ENCODE results near the gene ZNF221. TPM values are rescaled to one million over a fixed set of nuclear protein-coding genes. Genes with fewer than 3 reads are reported as not detected.

ZNF221 gene
- total and polyA plus RNA-seq, 9 of the 15 experiments (the other 6 are each of a cell fraction or from before 2014, with no cell fraction given): 0.32 to 1.4 (median 0.45) TPM

DNA sequence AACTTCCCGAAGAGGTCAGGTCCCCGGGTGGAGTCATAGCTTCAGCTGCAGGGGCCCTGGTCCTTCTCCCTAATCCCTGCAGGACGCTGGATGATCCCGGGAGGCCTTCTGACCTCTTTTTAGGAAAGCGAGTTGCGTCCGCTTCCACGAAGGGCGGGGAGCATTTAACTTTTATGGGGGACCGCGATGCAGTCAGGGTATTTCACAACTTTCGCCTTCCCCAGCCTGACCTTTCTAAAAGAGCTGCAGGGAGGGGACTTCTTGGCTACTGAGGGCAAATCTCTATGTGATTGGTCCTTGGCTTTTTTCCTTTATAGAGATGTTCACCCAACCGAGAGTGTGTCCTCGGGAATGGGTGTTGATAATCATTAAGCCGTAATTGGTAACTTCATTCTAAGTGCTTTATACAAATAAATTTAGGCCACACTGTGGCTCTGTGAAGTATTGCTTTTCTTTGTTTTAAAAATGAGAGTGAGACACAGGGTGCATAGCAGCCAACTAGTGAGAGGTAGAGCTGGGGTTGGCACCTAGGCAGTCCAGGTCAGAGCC is 52.5 kb downstream of the ZNF221 start:
- Histone ChIP-seq H3K9me3 (replicated peaks; ENCODE audit: control insufficient read depth, insufficient read depth, low read depth, low read length) (no peaks in the 10 kb centered on the region; the same call in 1 of the 2 replicates), H3K27me3 (ENCODE audit: control insufficient read depth in 2 of 2, insufficient read depth in 2 of 2, low read length in 2 of 2) (no peaks in the 10 kb centered on the region), H3K79me2 (ENCODE audit: control insufficient read depth, insufficient read depth, low read length) (peaks cover 7% of the 10 kb centered on the region; the same call in 1 of the 3 replicates), H3K4me3 (peak overlapping the region; percentile 60), H3K9me1 (ENCODE audit: control insufficient read depth, insufficient read depth, low read length) (no peaks in the 10 kb centered on the region), H3K36me3 (ENCODE audit: control insufficient read depth, insufficient read depth, low read length) (0 out of 3 replicates have a peak, but pooled peaks cover 1% of the 10 kb centered on the region), H3K9ac (ENCODE audit: insufficient read depth in 1 of 2, low read depth in 2 of 2, low read length in 2 of 2) (peak overlapping the region; percentile 72 to 92), H4K20me1 (replicated peaks; ENCODE audit: control insufficient read depth, insufficient read depth, low read length) (no peaks in the 10 kb centered on the region), H2AFZ (ENCODE audit: low read depth, low read length) (peak overlapping the region; percentile 94), H3K4me1 (replicated peaks in 1 of 2; ENCODE audit: control insufficient read depth in 2 of 2, insufficient read depth in 2 of 2, low read length in 2 of 2) (peaks cover 0 to 4% of the 10 kb centered on the region in 2 experiments; a peak in 2 of 5 replicates), H3K4me2 (ENCODE audit: insufficient read depth, low read length) (peak overlapping the region; percentile 91), H3K27ac (ENCODE audit: extremely low read depth, low read depth, low read length) (peak overlapping the region; percentile 60; the same call in 1 of the 3 replicates)
- peak; percentile 13 to 18 (median 16) for DNase-seq (ENCODE audit: extremely low read depth in 1 of 4, low spot score in 3 of 4)
- peak; percentile 43 for ATAC-seq
- no peak for FAIRE-seq
- TF ChIP-seq ZBTB7A (IDR thresholded peaks at IDR 0.05; ENCODE audit: borderline replicate concordance, control insufficient read depth, low read depth, low read length) (0 out of 2 replicates have a peak, but pooled peaks have one; percentile 13), CEBPB (tag; IDR thresholded peaks at IDR 0.05) (peak; percentile 10; the same call in 1 of the 2 replicates), CBFA2T3 (IDR thresholded peaks at IDR 0.05) (no peak), CCNT2 (IDR thresholded peaks at IDR 0.05; ENCODE audit: borderline replicate concordance, extremely low read depth, insufficient read length, low read depth, low read length) (no peak), NRF1 (conservative IDR thresholded peaks at IDR 0.05 in 1 of 2, IDR thresholded peaks at IDR 0.05 in 1 of 2) (no peak)
- POLR2A ChIA-PET: interaction anchor here (0.9 kb wide), 1 partner anchor 301 kb away, joined by 3 read pairs; the partner anchor contains the start of gene ZNF235
- intact Hi-C loops (cut with micrococcal nuclease): loop anchor here (10.0 kb wide), 1 partner anchor 111 kb away; the partner anchor contains the start of gene ZNF225
- CTCF ChIA-PET (ENCODE audit: low intra/inter-chr PET ratio): no interaction called here
- WGBS (ENCODE audit: insufficient coverage, low coverage, missing lambda C conversion rate): 13% methylated on average over 14 of the region's 15 CpGs
- in situ Hi-C loops (cut with MboI): no loop called here
- BruUV-seq (replicated peaks): no TSS peak
